Endometrium (tissue), 2 donors: ENCODE results near the gene TMEM121.
"Not testable (repeated sequence)": the region's sequence is repeated elsewhere in the genome, so short reads cannot be mapped to it uniquely, and the experiment has no call there.

Experiments
- FAIRE-seq: peaks from 2 replicates; lab custom pipeline; 2012; peaks lifted over from hg19 to GRCh38; lab: Jason Lieb, UNC
- donor health status: control.
- donor health status: control.

The TMEM121 gene

GRCh38 chr14:105570482-105570881 is 44.1 kb downstream of the TMEM121 start:
- no peak for FAIRE-seq

GRCh38 chr14:105571181-105571951 is 45.0 kb downstream of the TMEM121 start:
- not testable (repeated sequence) for FAIRE-seq

- not testable (repeated sequence) for FAIRE-seq
Observed at GRCh38 chr14:105572063-105572462, 45.7 kb downstream of the TMEM121 start.

GRCh38 chr14:105573841-105574240 is 47.5 kb downstream of the TMEM121 start:
- FAIRE-seq, result not testable (repeated sequence)

GRCh38 chr14:105574411-105574810 is 48.0 kb downstream of the TMEM121 start:
- not testable (repeated sequence) for FAIRE-seq

- not testable (repeated sequence) for FAIRE-seq
Observed at GRCh38 chr14:105575016-105575700, 48.8 kb downstream of the TMEM121 start.

GRCh38 chr14:105576525-105577088 is 50.2 kb downstream of the TMEM121 start:
- no peak for FAIRE-seq

GRCh38 chr14:105577314-105577861 is 51.0 kb downstream of the TMEM121 start:
- FAIRE-seq, result no peak

GRCh38 chr14:105578070-105578469 is 51.7 kb downstream of the TMEM121 start:
- no peak for FAIRE-seq

GRCh38 chr14:105579221-105579620 is 52.8 kb downstream of the TMEM121 start:
- not testable (repeated sequence) for FAIRE-seq
